Ovary (tissue), 9 donors: ENCODE results near the gene KRT3. TPM values are rescaled to one million over a fixed set of nuclear protein-coding genes. Genes with fewer than 3 reads are reported as not detected.

ENCODE experiments used
- DNase-seq, 5 donors: peaks; one replicate each; pipeline ENCODE4 v3.0.0-alpha.2; 2019 to 2020
- H3K27ac ChIP-seq, 2 donors: fragments of 200-600 bp; one replicate each; pipeline versions ENCODE4 v1.5.1 to v1.8.0; 2019 to 2022
- H3K27me3 ChIP-seq: fragments of 200-600 bp; one replicate; pipeline ENCODE4 v1.8.0; 2022
- H3K36me3 ChIP-seq: fragments of 200-600 bp; sonication (generic); one replicate; pipeline ENCODE4 v1.5.1; 2019
- H3K4me1 ChIP-seq: one replicate; pipeline ENCODE4 v1.8.1; 2013; ENCODE audit warnings: mild to moderate bottlenecking, moderate library complexity; ENCODE audit not compliant: insufficient read depth
- H3K4me3 ChIP-seq: fragments of 200-600 bp; sonication (generic); one replicate; pipeline ENCODE4 v1.5.1; 2017
- H3K9me3 ChIP-seq, 2 donors: fragments of 200-600 bp in 1 of 2; sonication (generic) in 1 of 2; one replicate each; pipeline versions ENCODE4 v1.5.1 to v1.8.1; 2013 to 2019; ENCODE audit warnings: mild to moderate bottlenecking in 1 of 2, moderate library complexity in 1 of 2
- EP300 ChIP-seq: sonication (generic); formaldehyde crosslinking; IDR thresholded peaks from one replicate; pipeline ENCODE4 v1.6.1; 2017; ENCODE audit warnings: antibody characterized with exemption
- POLR2A ChIP-seq: fragments of 450-650 bp; IDR thresholded peaks from one replicate; pipeline ENCODE4 v1.6.1; 2017; ENCODE audit warnings: antibody characterized with exemption, mild to moderate bottlenecking, moderate library complexity
- WGBS, 3 donors: extraction: QIAGEN DNeasy Blood & Tissue Kit in 1 of 3; methylation state at CpG; one replicate each; pipeline versions ENCODE4 v1.1.5 to v1.1.7; 2013 to 2017; 5-methylcytosine and 5-hydroxymethylcytosine counted together
- intact Hi-C, 4 donors: fragments of 100-400 bp; cut with DNase I; formaldehyde crosslinking; loops; one replicate each; pipeline versions ENCODE4 v1.11.0 to v1.15.1; 2022 to 2023
- polyA plus RNA-seq, 2 donors: library from polyadenylated mRNA; stranded (reverse); fragments of 200-250 nt in 1 of 2; fragments of 350-450 nt in 1 of 2; fragmentation: Illumina TruSeq in 1 of 2; extraction: RNeasy Lipid Tissue Mini Kit (QIAGEN cat#74804) in 1 of 2; gene quantifications; one replicate each; pipeline ENCODE4 v1.2.3, GENCODE V29; 2013 to 2014
- total RNA-seq, 7 donors: library from RNA; depleted of rRNA in 2 of 7; stranded (reverse); fragments of >200 nt in 2 of 7; fragmentation: NEBNext Ultra II Directional in 3 of 7; extraction: Animal tissue kit (Norgen Biotek cat#: 25700) in 3 of 7; gene quantifications; one replicate each; pipeline versions ENCODE4 v1.1.0 to v1.2.4, GENCODE V29; 2016 to 2023
- TF ChIP-seq, protein P1 (sequence below), 3 donors: fragments of 450-650 bp in 2 of 3; fragments of 200-600 bp in 1 of 3; IDR thresholded peaks; one replicate each; pipeline versions ENCODE4 v1.5.1 to v1.8.0; 2016 to 2022; ENCODE audit warnings: antibody characterized with exemption in 3 of 3, mild to moderate bottlenecking in 1 of 3
- donor health status: DM: no; HTN: no; CAD: no; lungs with moderate emphysema.
- donor health status: DM: no; HTN: no; CAD: no.
- donor health status: Bipolar disorder and iron deficiency.
- donor health status: DM: yes; HTN: yes; CAD: no.
- donor health status: DM: no; HTN: no; CAD: no.
- donor health status: DM: yes; HTN: yes; CAD: no.

The KRT3 gene
- total and polyA plus RNA-seq, 9 donors, result not detected

DNA sequence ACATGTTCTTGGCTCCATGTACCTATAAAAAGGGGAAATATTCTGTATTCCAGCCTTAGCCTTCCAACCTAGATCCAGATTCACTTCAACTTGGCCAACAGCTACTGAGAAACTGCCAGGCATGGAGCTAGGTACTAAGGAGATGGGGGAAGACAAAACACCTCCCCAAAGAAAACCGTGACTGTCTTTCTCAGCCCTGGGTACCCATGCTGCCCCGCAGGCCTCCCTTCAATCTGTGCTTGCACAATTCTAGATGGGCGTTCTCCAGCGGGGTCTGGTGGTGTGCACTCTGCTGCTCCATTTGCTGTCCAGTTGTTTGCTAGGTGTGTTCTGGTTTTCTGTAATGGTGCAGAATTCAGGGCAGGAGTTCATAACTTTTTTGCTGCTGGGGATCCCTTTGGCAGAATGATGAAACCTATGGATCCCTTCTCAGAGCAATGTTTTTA is 18.8 kb upstream of the KRT3 start:
- TF ChIP-seq, protein P1, sequence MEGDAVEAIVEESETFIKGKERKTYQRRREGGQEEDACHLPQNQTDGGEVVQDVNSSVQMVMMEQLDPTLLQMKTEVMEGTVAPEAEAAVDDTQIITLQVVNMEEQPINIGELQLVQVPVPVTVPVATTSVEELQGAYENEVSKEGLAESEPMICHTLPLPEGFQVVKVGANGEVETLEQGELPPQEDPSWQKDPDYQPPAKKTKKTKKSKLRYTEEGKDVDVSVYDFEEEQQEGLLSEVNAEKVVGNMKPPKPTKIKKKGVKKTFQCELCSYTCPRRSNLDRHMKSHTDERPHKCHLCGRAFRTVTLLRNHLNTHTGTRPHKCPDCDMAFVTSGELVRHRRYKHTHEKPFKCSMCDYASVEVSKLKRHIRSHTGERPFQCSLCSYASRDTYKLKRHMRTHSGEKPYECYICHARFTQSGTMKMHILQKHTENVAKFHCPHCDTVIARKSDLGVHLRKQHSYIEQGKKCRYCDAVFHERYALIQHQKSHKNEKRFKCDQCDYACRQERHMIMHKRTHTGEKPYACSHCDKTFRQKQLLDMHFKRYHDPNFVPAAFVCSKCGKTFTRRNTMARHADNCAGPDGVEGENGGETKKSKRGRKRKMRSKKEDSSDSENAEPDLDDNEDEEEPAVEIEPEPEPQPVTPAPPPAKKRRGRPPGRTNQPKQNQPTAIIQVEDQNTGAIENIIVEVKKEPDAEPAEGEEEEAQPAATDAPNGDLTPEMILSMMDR (IDR thresholded peaks at IDR 0.05), result no peak
- no peak for TF ChIP-seq POLR2A
- TF ChIP-seq EP300, result no peak
- intact Hi-C loops, result no loop called here
- no peaks in the 10 kb centered on the region for H3K4me1 ChIP-seq

DNA sequence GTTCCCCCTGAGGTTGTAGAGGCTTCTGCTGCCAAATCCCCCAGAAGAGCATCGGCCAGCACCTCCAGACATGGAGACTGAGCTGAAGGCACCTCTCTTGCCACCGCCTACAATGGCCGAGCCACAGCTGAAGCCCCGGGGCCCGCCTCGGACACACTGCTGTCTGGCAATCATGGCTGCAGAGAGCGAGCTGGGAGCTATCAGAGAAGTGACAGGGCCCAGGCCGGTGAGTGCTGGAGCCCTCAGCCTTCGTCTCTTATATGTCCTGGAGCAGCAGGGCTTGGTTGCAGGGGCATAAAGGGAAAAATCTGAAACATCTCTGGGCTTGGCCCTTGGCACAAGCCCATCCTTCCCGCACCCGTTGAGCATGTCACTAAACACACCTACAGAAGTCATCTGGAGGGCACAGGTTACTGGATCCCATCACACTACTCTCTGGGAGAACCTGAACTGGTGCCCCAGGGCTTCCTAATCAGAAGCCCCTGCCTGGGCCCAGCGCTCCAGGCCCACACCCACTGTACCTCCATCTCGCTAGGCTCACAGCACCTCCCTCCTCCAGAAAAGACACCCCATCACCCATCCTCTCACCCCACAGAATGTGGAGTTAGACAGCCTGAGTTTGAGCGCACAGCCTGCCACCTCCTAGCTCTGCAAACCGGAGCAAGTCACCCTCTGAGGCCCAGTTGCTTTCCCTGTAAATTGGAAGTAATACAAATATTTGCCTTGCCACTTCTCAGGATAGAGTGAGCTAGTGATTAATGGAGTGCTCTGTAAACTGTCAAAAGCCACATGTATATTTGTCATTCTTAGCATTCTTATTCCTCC is 18.2 kb upstream of the KRT3 start, which contains the start of gene KRT4:
Gene KRT4 (minus strand): TSS at position 232 of the 825 bp plus-strand sequence. CDS start 58 bp downstream, at position 174.
- Histone ChIP-seq H3K27ac (no peak within 1 kb of the TSS), H3K4me1 (no peaks in the 10 kb centered on the region), H3K9me3 (no peaks in the 10 kb centered on the region), H3K27me3 (no peaks in the 10 kb centered on the region), H3K4me3 (no peak within 1 kb of the TSS), H3K36me3 (no peaks in the 10 kb centered on the region)
- intact Hi-C loops, result no loop called here
- DNase-seq, result no peak
- 76 to 86% (median 82%) methylated on average over 13 to 15 of the region's 15 CpGs for WGBS, 3 donors
- TF ChIP-seq POLR2A (no peak), EP300 (no peak)
- TF ChIP-seq, protein P1 (IDR thresholded peaks at IDR 0.05), result no peak

More for the DNA sequence above, 18.8 kb upstream of the KRT3 start:
- H3K27me3 ChIP-seq, result no peaks in the 10 kb centered on the region
- 67 to 88% (median 86%) methylated on average over 4 of the region's 4 CpGs for WGBS, 3 donors
- no peak overlapping the region for H3K4me3 ChIP-seq
- no peak overlapping the region for H3K27ac ChIP-seq
- no peak for DNase-seq
- no peaks in the 10 kb centered on the region for H3K36me3 ChIP-seq
- H3K9me3 ChIP-seq, result no peaks in the 10 kb centered on the region

- TF ChIP-seq POLR2A (no peak), EP300 (no peak)
- TF ChIP-seq, protein P1 (IDR thresholded peaks at IDR 0.05), result no peak
Measured at GRCh38 chr12:52813203-52813819, 17.4 kb upstream of the KRT3 start.

GRCh38 chr12:52812749-52813148 is 16.8 kb upstream of the KRT3 start:
- WGBS, 3 donors, result 21 to 43% (median 38%) methylated on average over 3 of the region's 3 CpGs
- DNase-seq, result no peak
- H3K27ac ChIP-seq, result no peak overlapping the region
- no peaks in the 10 kb centered on the region for H3K4me1 ChIP-seq
- H3K4me3 ChIP-seq, result no peak overlapping the region
- intact Hi-C loops, result no loop called here
- no peaks in the 10 kb centered on the region for H3K9me3 ChIP-seq
- no peaks in the 10 kb centered on the region for H3K36me3 ChIP-seq
- TF ChIP-seq, protein P1 (IDR thresholded peaks at IDR 0.05), result no peak
- TF ChIP-seq EP300, result no peak
- TF ChIP-seq POLR2A, result no peak
- H3K27me3 ChIP-seq, result no peaks in the 10 kb centered on the region

More at GRCh38 chr12:52813203-52813819, 17.4 kb upstream of the KRT3 start:
- Histone ChIP-seq H3K4me1 (no peaks in the 10 kb centered on the region), H3K36me3 (no peaks in the 10 kb centered on the region), H3K27ac (no peak overlapping the region), H3K4me3 (no peak overlapping the region), H3K27me3 (no peaks in the 10 kb centered on the region), H3K9me3 (no peaks in the 10 kb centered on the region)
- no peak for DNase-seq
- 79 to 86% (median 79%) methylated on average over 10 of the region's 10 CpGs for WGBS, 3 donors
- intact Hi-C loops, result no loop called here
